NCI-H82 treated with DMSO at 0.1 percent for 48 hours (cell line): ENCODE measurements around the gene DLG2.

Experiments
- DNase-seq: peaks from one replicate; lab custom pipeline; 2025; ENCODE audit not compliant: unreplicated experiment; lab: John Stamatoyannopoulos, UW

Gene DLG2

GRCh38 chr11:84414920-84415319, 1212.2 kb downstream of the DLG2 start:
- DNase-seq: no peak

- DNase-seq: no peak
Observed at GRCh38 chr11:84413549-84413948, 1213.6 kb downstream of the DLG2 start.

- no peak for DNase-seq
Observed at GRCh38 chr11:84412862-84413261, 1214.3 kb downstream of the DLG2 start.

- DNase-seq: no peak
Observed at GRCh38 chr11:84408946-84409411, 1218.2 kb downstream of the DLG2 start.

- peak; percentile 17 for DNase-seq
Observed at GRCh38 chr11:84407091-84407490, 1220.1 kb downstream of the DLG2 start.

- DNase-seq: no peak
Observed at GRCh38 chr11:84398017-84398626, 1229.0 kb downstream of the DLG2 start.

GRCh38 chr11:84396521-84396920, 1230.6 kb downstream of the DLG2 start:
- DNase-seq: no peak

- DNase-seq: no peak
Observed at GRCh38 chr11:84390441-84391078, 1236.6 kb downstream of the DLG2 start.

GRCh38 chr11:84389696-84390095, 1237.4 kb downstream of the DLG2 start:
- DNase-seq: no peak

GRCh38 chr11:84384731-84385130, 1242.4 kb downstream of the DLG2 start:
- peak; percentile 47 for DNase-seq

- no peak for DNase-seq
Observed at GRCh38 chr11:84383576-84383975, 1243.6 kb downstream of the DLG2 start.

GRCh38 chr11:84381666-84382065, 1245.5 kb downstream of the DLG2 start:
- DNase-seq: peak; percentile 84

GRCh38 chr11:84372381-84372950, 1254.7 kb downstream of the DLG2 start:
- no peak for DNase-seq

- no peak for DNase-seq
Observed at GRCh38 chr11:84358034-84358433, 1269.1 kb downstream of the DLG2 start.

- DNase-seq: no peak
Observed at GRCh38 chr11:84355911-84356310, 1271.2 kb downstream of the DLG2 start.

GRCh38 chr11:84345597-84345996, 1281.5 kb downstream of the DLG2 start:
- DNase-seq: no peak

GRCh38 chr11:84345027-84345426, 1282.1 kb downstream of the DLG2 start:
- DNase-seq: no peak

GRCh38 chr11:84339796-84340195, 1287.3 kb downstream of the DLG2 start:
- DNase-seq: no peak

- no peak for DNase-seq
Observed at GRCh38 chr11:84333221-84333620, 1293.9 kb downstream of the DLG2 start.

GRCh38 chr11:84322211-84322610, 1304.9 kb downstream of the DLG2 start:
- DNase-seq: no peak

- DNase-seq: peak; percentile 83
Observed at GRCh38 chr11:84319863-84320262, 1307.3 kb downstream of the DLG2 start.

- no peak for DNase-seq
Observed at GRCh38 chr11:84316866-84317555, 1310.1 kb downstream of the DLG2 start.
